Activated CD8-positive, alpha-beta memory T cell treated with anti-CD3 and anti-CD28 coated beads for 48 hours (primary cell): ENCODE measurements around the gene POFUT1.
A peak's percentile ranks its signal among the peaks of the same experiment; 100 is the strongest.
"Not testable (repeated sequence)": the region's sequence is repeated elsewhere in the genome, so short reads cannot be mapped to it uniquely, and the experiment has no call there.

Experiments
- DNase-seq, 3 experiments: peaks; one replicate each; pipeline ENCODE4 v3.0.0-alpha.2; 2020; ENCODE audit warnings: low read depth in 2 of 3, low spot score in 2 of 3

POFUT1 gene

DNA sequence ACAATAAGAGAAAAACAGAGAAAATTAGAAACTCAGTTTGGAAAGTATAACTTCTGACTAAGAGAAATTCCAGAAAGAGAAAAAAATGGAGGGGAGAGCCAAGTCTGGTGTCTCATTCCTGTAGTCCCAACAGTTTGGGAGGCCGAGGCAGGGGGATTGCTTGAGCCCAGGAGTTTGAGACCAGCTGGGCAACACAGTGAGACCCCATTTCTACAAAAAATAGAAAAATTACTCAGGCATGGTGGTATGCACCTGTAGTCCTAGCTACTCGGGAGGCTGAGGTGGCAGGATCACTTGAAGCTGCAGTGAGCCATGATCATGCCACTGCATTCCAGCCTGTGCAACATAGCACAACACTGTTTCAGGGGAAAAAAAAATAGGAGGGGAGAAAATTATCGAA, 66.7 kb downstream of the POFUT1 start:
- no peak for DNase-seq

DNA sequence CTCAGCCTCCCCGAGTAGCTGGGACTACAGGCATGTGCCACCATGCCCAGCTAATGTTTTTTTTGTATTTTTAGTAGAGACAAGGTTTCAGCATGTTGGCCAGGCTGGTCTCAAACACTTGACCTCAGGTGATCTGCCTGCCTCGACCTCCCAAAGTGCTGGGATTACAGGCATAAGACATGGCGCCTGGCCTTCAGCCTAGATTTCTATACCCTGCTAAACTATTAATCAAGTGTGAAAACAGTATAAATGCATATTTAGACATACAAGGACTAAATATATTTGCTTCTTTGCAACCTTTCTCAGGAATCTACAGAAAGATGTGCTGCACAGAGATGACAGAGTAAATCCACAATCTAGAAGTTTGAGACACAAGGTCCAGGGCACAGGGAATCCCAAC, 67.5 kb downstream of the POFUT1 start:
- not testable (repeated sequence) for DNase-seq

DNA sequence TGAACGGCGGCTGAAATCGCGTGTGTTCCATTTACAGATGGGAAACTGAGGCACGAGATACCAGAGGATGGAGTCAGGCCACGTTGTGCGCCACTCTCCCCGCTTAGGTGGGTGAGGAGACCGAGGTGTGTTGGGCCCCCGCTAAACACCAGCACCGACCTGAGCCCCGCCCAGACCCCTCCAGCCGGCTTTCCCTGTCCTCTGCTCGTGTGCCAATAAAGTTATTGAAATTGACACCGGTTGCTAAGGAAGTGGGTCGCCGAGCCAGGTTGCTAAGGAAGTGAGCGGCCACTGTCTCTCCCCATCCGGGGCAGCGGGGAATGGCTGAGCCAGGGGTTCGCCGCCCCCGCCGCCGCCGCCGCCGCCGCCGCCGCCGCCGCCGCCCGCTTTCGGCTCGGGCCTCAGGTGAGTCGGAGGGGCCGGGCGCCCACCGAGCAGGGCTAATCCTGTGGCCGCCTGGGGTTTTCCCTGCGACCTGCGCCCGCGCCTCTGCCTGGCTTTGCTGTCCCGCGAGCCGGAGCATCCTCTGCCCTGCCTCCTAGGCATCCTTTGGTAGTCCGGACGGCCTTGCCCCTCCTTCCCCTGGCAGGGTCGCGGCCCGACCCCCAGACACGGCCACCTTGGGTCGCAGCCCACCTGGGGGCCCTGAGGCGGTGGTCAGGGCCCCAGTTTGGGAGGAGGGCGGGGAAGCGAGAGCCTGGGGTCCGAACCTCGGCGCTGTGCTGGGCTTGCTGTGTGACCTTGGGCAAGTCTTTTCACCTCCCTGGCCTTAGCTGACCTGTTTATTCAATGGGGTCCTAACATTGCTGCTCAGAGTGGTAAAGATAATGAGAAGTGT, 69.9 kb downstream of the POFUT1 start, which contains the start of gene KIF3B:
KIF3B (plus strand) TSS at position 291 of the 838 bp plus-strand sequence. CDS start 32,127 bp downstream, outside the sequence.
- peak; percentile 60 to 76 (median 73) for DNase-seq

DNA sequence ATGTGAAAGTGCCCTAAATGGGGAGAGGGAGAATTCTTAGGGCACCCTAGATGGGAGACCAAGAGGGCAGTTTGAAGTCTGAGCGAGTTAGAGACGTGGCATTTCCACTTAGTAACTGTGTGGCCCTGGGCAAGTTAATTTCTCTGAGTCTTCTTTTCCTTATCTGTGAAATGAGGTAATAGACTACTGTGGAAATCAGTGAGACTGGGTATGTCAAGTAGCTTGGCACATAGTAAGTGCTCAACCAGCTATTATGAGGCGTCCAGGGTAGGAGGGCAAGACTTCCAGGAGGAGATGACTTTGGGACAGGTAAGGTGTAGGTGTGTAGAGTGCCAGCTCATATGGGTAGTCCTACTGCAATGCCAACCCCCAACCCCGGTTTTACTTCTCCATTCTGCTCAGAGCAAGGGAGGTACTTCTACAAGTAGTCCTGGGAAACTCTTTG, 70.5 kb downstream of the POFUT1 start:
- DNase-seq = no peak

DNA sequence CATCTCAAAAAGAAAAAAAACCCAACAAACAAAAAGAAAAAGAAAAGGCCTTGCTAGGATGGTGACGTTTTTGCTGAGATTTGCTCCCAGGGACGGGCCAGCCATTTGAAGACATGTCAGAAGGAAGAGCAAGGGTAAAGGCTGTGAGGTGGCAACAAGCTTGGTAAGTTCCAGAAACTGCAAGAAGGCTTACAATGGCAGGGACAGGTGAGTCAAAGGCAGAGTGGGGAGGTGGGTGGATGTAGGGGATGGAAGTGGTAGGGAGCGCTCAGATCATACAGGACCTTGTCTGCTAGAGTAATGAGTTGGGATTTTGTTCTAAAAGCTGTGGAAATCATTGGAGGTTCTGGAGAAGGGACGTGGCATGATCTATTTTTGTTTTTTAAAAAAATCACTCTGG, 74.0 kb downstream of the POFUT1 start:
- no peak for DNase-seq

DNA sequence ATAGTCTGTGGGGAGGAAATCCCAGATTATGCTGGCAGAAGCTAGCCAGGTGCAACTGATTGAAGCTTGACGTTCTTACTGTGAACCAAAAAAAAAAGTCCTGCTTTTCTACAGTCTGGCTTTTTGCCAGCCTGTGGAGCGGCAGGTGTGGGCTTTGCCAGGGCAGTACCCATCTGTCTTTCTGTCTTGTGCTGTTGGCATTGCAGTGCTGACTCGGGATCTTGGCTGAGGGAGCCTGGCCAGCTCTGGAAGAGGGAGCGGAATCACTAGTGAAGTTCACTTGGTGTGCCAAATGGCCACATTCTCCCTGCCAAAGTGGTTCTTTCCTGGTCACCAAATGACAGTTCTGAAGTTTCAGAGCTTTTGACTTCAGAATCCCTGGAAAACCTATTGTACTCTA, 74.8 kb downstream of the POFUT1 start:
- DNase-seq = no peak

DNA sequence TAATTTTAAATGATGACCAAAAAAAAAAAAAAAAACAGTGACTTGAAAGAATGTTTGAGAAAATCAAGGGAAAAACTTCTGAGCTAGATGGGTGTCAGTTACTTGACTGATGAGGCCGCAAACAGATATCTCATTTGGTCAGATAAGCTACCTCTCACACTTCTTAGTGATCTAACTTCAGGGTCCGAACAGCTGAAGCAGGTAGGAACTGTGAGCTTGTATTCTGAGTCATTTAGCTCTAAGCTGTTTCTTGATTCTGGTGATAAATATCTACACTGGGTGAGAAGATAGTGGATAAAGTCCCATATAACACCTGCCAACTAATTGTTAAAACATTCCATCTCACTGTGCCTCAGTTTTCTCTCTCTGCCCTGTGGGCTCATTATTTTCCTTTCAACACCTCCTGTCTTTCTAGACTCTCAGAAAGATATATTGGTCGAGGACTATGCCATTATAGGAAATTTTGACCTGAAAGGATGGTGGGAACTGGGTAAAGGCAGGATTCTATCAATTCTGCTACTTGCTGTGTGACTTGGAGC, 77.5 kb downstream of the POFUT1 start:
- DNase-seq = no peak

DNA sequence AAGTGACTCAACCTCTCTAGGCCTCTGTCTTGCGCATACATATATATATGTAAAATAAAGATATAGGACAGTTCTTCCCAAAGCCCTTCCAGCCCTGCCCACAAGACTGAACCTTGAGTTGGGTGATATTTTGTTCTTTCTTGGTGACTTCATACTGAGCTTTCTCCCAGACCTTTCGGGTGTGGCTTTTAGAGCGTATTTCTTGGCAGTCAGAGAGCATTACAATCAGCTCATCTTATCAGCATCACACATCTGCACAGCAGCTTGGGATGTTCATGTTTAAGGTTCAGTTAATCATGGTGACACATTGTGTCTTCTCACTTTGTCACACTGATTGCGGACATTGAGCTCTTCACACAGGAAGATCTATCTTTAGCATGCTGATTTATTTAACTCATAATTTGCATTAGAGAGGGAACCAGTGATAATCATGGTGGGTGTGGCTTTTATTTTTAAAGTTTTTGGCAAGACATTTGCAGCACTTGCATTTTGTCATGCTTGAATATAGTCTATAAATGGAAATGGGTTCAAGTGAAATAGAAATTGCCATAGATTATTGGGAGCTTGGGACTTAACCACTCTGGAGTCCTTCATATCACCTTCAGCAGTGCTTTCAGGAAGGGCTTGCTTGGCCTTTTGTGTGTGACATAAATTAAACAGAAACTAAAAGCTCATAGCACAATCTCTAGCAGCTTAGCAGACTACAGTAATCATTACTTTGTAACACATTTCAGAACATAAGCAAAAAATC, 78.1 kb downstream of the POFUT1 start:
- DNase-seq = peak in 1 of 3 experiments; percentile 11

DNA sequence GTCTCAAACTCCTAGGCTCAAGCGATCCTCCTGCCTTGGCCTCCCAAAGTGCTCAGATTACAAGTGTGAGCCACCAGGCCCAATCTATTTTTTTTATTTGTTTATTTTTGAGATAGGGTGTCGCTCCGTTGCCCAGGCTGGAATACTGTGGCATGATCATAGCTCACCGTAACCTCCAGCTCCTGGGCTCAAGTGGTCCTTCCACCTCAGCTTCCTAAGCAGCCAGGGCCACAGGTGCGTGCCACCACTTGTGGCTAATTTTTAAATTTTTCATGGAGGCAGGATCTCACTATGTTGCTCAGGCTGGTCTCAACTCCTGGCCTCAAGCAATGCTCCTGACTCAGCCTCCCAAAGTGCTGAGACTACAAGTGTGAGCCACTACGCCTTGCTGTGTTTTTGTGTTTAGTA, 79.6 kb downstream of the POFUT1 start:
- DNase-seq = no peak
